GM18505 (cell line): ENCODE measurements around the gene TXNDC2.

Experiments used
- ATAC-seq: cut with Tn5 transposase; IDR thresholded peaks from one replicate; pipeline ENCODE4 v1.9.1; 2021; ENCODE audit not compliant: unreplicated experiment
- POLR2A ChIP-seq: IDR thresholded peaks from 4 replicates; pipeline ENCODE4 v1.6.1; 2011; ENCODE audit warnings: borderline replicate concordance; ENCODE audit not compliant: insufficient read depth, insufficient read length; ENCODE audit errors: extremely low read depth

TXNDC2 gene

DNA sequence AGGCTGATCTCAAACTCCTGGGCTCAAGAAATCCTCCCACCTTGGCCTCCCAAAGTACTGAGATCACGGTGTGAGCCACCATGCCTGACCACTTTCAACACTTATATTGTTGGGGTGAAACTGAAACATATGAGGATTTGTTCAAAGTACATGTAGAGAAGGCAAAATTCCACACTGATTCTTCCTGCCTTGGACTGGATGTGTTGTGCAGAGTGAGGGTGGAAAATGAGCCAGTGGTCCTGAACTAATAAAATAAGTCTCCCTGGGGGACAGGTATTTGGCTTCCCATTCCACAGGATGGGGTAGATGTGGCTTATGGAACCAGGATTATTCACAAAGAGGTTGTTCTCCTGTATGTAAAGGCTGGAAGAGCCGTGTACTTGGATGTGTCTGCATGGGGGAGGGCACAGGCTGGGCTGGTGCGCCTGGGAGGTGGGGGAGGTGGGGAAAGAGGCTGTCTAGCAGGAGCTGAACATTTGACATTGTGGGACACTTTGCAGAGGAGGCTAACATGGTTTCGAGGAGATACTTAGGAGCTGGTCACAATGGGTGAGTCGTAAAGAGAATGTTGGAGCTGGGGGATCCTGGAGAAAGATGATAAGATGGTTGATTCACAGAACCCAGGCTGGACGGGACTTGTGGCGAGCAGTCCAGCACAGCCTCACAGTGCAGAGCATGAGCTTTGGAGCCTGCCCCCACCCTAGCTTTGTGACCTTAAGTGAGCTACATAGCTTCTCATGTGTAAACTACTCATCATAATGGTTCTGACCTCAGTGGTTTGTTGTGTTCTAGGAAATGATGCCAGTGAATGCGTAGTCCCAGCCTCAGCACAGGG lies at the start of gene TXNDC2:
Gene TXNDC2 (plus strand): TSS at position 804 of the 835 bp plus-strand sequence. CDS start 708 bp downstream, outside the sequence.
- no peak for ATAC-seq
- TF ChIP-seq POLR2A: no peak

DNA sequence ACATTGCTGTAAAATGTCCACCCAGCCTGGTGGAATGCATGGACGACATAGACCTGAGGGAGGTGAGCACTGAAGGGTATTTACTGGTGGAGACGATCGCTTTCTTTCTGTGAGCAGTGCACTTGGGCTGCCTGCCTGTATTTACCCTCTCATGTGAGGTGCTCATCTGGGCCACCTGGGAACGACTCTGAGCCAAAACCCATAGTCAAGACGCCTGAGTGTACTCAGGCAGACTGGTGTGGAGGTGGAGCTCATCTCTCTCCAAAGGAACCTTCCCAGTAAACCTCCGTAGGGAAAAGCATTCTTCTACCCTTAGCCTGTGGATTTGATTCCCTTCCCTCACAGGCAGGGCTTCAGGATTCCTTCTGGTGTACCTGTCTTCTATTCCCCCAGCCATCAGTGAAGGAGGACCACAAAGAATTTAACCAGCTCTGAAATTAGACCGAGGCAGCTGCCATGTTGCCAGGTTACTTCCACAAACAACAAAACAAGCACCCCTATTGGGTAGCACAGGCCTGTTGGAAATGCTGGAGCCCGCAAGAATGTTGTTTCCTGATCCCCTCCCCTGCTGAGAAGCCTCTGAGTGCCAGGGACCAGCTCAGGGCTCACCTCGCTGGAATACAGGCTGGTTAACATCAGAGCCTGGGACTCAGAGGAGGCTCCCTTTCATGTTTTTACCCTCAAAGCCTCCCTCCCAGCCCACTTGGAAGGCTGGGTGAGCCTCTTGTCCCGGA lies 47.5 kb upstream of the TXNDC2 start:
- TF ChIP-seq POLR2A: no peak
- no peak for ATAC-seq

DNA sequence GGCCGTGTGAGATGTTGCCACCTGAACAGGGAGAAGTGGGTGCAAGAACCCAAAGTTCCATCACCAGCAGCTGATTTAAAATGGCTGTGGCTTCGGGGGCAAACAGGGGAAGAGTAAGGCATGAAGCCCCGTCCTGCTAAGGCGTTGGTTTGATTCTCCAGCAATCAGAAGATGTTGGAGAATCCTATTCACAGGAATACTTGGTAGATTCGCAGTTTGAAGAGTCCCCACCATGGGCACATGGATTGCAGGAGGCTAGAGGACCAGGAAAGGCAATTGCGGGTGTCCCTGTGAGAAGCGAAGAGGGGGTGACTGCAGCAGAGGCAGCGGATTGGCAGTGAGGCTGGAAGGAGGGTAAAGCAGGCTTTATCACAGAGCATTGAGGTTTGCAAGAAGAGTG lies 46.6 kb upstream of the TXNDC2 start:
- TF ChIP-seq POLR2A: no peak
- ATAC-seq: no peak

DNA sequence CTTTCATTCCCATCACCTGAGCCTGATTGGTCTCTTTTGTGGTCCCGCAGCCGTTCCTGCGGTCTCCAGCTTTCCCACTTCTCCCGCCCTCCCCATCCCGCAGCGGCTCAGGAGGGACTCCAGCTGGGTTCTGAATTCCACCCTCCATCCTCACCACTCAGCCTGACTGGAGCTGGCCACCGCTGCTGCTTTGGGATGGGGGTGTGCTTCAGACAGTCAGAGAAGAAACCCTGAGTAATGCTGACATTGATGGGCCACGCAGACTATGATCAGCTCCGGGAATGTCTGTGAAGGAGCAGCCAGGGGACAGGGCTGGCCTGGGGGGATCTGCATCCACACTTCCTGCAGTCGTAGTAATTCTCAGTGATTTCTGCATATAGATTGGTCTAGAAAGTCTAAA lies 45.9 kb upstream of the TXNDC2 start:
- no peak for TF ChIP-seq POLR2A
- ATAC-seq: no peak

DNA sequence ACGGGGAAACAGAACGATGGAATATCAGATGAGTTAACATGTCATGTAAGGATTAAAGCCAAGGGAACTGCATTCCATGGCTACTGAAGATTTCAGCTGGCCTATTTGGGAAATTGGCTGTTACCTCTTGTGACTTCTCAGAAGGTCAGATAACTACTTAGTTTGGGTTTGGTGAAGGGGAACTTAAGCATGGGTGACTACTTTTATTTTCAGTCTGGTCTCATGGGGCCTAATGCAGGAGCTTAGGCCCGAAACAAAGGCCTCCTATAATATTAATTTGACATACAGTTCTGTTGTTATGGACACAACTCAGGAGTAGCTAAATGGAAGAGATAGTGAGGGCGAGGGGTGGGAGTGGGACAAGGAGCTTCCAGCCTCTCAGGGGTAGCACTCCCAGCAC lies 44.0 kb upstream of the TXNDC2 start:
- no peak for ATAC-seq
- TF ChIP-seq POLR2A: no peak

DNA sequence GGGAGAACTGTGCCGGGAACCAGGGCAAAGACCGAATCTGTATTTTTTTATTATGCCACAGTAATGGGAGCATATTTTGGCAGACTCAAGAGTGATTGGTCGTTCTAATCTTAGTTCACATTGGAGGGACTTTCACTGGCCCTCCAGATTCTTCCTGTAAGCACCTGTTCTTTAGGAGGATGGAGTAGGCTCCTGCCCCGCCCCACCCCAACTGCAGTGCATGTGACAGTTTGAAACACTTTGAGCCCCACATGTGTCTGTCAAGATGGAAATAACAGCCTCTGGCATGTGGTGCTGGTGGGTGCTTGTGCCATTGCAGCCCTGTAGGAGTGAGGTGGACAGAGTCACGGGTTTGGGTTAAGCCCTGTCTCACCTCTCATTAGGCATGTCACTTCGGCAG lies 43.3 kb upstream of the TXNDC2 start:
- no peak for TF ChIP-seq POLR2A
- no peak for ATAC-seq

DNA sequence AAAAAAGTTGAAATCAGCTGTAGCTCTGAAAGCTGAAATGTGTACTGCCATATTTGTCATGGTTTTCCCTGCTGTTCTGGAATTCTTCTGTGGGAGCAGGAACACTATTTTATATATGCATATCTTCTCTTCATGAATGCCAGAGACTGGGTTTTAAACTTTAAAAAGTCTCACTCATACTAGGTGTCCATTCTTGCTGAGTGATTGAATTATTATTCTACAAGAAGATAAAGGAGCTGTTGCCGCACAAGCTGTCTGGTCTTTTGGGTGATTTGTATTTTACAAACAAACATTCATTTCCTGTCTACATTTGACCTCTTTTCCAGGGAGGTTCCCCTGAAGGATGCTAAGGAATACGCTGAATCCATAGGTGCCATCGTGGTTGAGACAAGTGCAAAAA lies 40.5 kb upstream of the TXNDC2 start:
- ATAC-seq: no peak
- TF ChIP-seq POLR2A: no peak

DNA sequence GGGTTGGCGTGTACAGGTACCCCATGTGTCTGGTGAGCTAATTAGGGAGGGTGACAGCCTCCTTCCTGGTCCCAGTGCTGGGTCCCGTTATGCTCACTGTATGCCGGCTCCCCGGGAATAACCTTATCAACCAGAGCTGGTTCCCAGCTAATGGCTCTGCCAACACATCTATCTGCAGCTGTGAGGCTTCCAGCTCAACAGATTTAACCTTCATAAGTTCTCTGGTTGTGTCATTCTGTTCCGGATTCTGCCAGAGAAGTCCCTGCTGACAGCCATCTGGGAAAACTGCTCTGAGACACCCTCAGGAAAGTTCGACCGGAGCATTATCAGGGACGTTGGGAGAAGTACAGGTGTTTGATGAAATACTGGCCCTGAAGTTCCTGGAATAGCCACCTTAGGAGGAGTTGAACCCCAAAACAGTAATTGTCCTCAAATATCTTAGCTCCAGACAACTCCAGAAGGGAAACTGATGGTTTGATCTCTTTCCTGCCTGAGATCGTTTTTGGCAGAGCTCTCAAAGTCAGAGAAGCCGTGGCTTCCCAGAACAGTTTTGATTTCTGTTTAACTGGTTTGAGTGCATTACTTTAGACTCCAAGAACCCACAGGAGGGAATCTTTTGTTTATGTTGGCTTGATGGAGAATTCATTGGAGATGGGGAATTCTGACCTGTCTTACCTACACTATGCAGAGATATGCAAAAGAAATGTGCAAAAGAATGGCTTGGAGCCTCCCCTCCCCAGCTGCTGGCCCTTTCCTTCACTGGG lies 39.4 kb upstream of the TXNDC2 start:
- ATAC-seq: no peak
- TF ChIP-seq POLR2A: no peak

DNA sequence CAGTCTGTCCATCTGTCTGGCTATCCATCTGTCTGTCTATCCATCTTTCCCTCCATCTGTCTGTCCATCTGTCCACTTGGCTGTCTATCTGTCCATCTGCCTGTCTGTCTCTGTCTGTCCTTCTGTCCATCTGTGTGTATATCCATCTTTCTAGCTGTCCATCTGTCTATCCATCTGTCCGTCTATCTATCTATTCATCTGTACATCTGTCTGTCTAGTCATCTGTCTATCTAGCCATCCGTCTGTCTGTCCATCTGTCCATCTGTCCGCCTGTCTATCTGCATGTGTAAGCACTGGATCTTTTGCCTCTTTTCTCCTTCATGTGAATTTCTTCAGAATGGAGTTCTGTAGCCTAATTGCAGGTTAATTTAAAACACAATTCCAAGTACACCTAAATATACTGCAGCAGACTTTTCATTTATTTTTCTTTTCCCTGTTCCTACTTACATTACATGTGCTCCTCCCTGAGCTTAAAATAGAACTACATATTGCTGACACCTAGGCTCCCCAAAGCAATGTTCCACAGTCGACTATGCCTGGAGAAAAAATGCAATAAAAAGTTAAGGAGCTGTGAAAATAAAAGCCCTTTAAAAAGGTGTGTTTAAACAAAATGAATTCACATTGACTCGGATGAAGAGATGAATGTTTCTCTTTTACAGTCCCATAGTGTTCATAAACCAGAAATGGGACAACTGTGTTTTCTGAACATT lies 37.4 kb upstream of the TXNDC2 start:
- no peak for ATAC-seq
- no peak for TF ChIP-seq POLR2A

DNA sequence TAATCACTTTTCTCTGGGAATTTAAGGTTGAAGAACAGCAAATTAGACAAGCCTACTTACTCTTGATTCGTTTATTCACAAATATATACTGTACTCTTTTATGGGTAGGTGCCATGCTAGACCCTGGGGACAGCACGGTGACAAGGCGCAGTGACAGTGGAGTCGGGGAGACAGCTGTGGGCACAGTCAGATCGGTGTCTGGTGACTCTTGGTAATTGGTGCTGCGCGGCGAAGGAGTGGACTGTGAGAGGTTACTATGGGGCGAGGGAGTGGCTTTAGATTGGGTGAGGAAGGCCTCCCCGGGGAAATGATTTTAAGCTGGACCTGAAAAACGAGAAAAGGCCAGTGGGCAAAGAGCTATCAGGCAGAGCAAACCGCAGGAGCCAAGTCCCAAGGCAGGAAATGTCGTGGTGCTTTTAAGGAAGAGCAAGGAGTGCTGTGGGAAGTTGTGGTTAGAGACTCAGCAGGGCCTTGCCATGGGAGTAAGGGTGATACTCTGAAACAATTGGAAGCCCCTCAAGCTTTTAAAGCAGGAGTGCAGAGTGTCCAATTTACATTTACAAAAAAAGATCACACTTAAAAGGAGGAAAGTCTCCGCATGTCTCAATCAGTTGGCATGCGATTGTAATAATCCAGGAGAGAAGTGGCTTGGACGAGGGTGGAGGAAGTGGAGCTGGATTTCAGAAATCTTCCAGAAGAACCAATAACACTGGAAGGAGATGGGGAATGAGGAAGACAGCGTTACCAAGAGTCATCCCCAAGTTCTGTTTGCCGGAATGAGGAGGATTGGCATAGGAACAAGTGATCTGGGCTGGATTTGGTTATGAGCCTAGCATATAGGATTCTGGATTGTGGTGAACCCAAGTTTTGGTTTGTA lies 36.1 kb upstream of the TXNDC2 start:
- no peak for TF ChIP-seq POLR2A
- no peak for ATAC-seq

DNA sequence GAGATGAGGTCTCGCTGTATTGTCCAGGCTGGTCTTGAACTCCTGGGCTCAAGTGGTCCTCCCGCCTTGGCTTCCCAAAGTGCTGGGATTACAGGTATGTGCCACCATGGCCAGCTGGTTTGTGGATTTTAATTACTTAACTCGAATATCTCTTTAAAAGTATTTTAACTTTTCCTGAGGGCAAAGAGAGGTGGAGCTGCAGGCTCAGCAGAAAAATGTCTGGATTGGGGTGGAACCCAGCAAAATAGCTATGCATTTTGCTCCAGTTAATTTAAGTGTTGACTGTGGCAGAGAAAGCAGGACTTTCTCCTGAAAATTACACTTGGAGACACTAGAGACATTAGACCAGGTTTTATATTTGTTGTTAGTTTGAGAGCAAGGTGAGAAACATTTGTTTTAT lies 35.5 kb upstream of the TXNDC2 start:
- no peak for ATAC-seq
- no peak for TF ChIP-seq POLR2A

DNA sequence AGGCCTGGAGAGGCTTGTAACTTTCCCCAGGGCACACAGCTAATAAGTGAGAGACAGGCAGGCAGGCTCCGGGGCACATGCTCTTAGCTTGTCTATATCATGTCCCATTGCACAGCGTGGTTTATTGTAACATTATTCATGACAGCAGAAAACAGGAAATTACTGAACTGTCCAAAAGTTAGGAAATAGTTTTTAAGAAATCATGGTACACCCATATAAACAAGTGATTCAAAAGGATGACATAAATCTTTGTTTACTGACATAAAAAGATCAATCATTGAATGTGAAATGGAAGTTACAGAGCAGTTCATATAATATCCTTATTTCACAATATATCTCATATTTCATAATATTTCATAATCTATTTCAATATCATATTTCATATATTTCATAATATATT lies 34.3 kb upstream of the TXNDC2 start:
- no peak for ATAC-seq

More for the DNA sequence above, 34.3 kb upstream of the TXNDC2 start:
- TF ChIP-seq POLR2A: no peak
